ENCODE data around the gene XG. TPM values are rescaled to one million over a fixed set of nuclear protein-coding genes. Genes with fewer than 3 reads are reported as not detected.
"Not testable (repeated sequence)": the region's sequence is repeated elsewhere in the genome, so short reads cannot be mapped to it uniquely, and the experiment has no call there.

Gene XG
- total RNA-seq, 2 experiments from 2014 or later = not detected

DNA sequence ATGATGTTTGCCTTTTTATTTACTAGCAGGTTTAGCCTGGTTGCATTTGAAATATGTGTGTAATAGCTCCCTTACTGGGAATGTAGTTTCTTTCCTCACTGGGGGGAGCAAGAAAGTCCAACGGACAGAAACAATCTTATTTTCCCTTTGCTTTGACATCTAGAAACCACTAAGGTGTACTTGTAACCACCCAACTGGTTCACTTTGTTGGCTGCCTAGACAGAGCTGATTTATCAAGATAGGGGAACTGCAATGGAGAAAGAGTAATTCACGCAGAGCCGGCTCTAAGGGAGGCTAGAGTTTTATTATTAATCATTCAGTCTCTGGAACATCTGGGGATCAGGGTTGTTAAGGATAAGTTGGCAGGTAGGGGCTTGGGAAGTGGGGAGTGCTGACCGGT is 30.3 kb downstream of the XG start:
- no peak overlapping the region for H3K4me3 Mint-ChIP-seq
- H3K9me3 Mint-ChIP-seq (ENCODE audit: low read depth) = no peaks in the 10 kb centered on the region
- DNase-seq (no peak), ATAC-seq (no peak)
- H3K27ac Mint-ChIP-seq = no peak overlapping the region
- POLR2A ChIA-PET = no interaction called here
- H3K4me1 Mint-ChIP-seq = peaks cover 10% of the 10 kb centered on the region
- intact Hi-C loops (cut with DNase I, micrococcal nuclease) = no loop called here
- H3K36me3 Mint-ChIP-seq (ENCODE audit: low read depth) = no peaks in the 10 kb centered on the region
- H3K27me3 Mint-ChIP-seq = no peaks in the 10 kb centered on the region
- CTCF ChIA-PET = no interaction called here

GRCh38 chrX:2782778-2783177 is 30.9 kb downstream of the XG start:
- no peaks in the 10 kb centered on the region for H3K27me3 Mint-ChIP-seq
- H3K9me3 Mint-ChIP-seq (ENCODE audit: low read depth) = no peaks in the 10 kb centered on the region
- no peak overlapping the region for H3K27ac Mint-ChIP-seq
- ChIA-PET POLR2A (no interaction called here), CTCF (no interaction called here)
- no peak for ATAC-seq
- peaks cover 10% of the 10 kb centered on the region for H3K4me1 Mint-ChIP-seq
- no peaks in the 10 kb centered on the region for H3K36me3 Mint-ChIP-seq (ENCODE audit: low read depth)
- no peak overlapping the region for H3K4me3 Mint-ChIP-seq
- DNase-seq = no peak
- intact Hi-C loops (cut with DNase I, micrococcal nuclease) = no loop called here

DNA sequence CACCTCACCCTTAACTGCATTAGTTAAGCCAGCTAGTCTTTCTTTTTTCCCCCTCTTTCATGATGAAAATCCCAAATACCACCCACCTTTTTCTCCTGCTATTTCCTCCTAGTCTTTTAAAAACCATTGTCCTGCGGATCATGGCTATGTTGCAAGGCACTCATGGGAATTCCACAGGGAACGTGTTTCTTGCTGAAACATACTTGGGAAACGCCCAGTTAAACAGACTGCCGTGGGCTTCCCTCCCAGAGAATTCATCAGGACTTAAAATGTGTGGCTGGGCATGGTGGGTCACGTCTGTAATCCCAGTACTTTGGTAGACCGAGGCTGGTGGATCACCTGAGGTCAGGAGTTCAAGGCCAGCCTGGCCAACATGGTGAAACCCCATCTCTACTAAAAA is 32.2 kb downstream of the XG start:
- H3K27ac Mint-ChIP-seq = no peak overlapping the region
- no peaks in the 10 kb centered on the region for H3K27me3 Mint-ChIP-seq
- H3K36me3 Mint-ChIP-seq (ENCODE audit: low read depth) = no peaks in the 10 kb centered on the region
- no peak overlapping the region for H3K4me3 Mint-ChIP-seq
- intact Hi-C loops (cut with DNase I, micrococcal nuclease) = no loop called here
- ChIA-PET POLR2A (no interaction called here), CTCF (no interaction called here)
- H3K9me3 Mint-ChIP-seq (ENCODE audit: low read depth) = no peaks in the 10 kb centered on the region
- ATAC-seq = no peak
- peaks cover 10% of the 10 kb centered on the region for H3K4me1 Mint-ChIP-seq
- DNase-seq = no peak

DNA sequence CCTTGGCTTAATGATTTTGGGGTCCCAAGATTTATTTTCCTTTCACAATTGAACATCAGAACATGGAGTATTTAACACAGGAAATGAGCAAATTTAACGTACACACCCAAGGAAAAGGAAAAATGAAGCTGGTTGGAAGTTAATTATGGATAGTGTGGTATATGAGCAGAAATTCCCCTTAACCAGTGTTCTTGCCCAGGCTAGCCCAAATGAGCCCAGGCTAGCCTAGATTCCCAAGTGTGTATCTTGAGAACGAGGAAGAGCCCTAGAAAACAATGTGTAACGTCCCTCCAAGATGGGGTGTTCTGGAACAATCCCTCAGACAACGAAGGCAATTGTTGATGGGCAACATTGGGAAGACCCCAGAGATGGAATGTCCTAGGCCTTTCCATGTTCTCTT is 33.7 kb downstream of the XG start:
- CTCF ChIA-PET = interaction anchor here (0.6 kb wide), 1 partner anchor 27 kb away, joined by 3 read pairs; no protein-coding TSS in a partner anchor
- peaks cover 10% of the 10 kb centered on the region for H3K4me1 Mint-ChIP-seq
- POLR2A ChIA-PET = no interaction called here

DNA sequence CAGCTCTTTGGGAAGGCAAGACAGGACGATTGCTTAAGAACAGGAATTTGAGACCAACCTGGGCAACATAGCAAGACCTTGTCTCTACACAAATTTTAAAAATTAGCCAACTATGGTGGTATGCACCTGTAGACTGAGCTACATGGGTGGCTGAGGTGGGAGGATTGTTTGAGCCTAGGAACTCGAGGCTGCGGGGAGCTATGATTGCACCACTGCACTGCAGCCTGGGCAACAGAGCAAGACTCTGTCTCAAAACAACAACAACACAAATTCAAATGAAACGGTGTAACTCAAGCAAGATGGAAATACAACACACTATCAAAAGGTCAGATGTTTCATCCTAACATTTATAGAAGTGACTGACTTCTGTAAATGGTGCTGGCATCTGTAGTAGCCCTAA is 37.1 kb downstream of the XG start:
- H3K27ac Mint-ChIP-seq = no peak overlapping the region
- intact Hi-C loops (cut with DNase I, micrococcal nuclease) = no loop called here
- H3K36me3 Mint-ChIP-seq (ENCODE audit: low read depth) = no peaks in the 10 kb centered on the region
- ATAC-seq = no peak
- H3K27me3 Mint-ChIP-seq = no peaks in the 10 kb centered on the region
- ChIA-PET POLR2A (no interaction called here), CTCF (no interaction called here)
- no peak for DNase-seq
- no peak overlapping the region for H3K4me3 Mint-ChIP-seq
- H3K9me3 Mint-ChIP-seq (ENCODE audit: low read depth) = no peaks in the 10 kb centered on the region
- H3K4me1 Mint-ChIP-seq = no peaks in the 10 kb centered on the region

More for the DNA sequence above, 33.7 kb downstream of the XG start:
- Mint-ChIP-seq H3K36me3 (ENCODE audit: low read depth) (no peaks in the 10 kb centered on the region), H3K27me3 (no peaks in the 10 kb centered on the region), H3K4me3 (no peak overlapping the region), H3K27ac (no peak overlapping the region), H3K9me3 (ENCODE audit: low read depth) (no peaks in the 10 kb centered on the region)
- ATAC-seq = no peak
- intact Hi-C loops (cut with DNase I, micrococcal nuclease) = no loop called here
- no peak for DNase-seq

- POLR2A ChIA-PET = no interaction called here
- intact Hi-C loops (cut with DNase I, micrococcal nuclease) = no loop called here
These were observed 37.7 kb downstream of the XG start for GRCh38 chrX:2789569-2789968.

DNA sequence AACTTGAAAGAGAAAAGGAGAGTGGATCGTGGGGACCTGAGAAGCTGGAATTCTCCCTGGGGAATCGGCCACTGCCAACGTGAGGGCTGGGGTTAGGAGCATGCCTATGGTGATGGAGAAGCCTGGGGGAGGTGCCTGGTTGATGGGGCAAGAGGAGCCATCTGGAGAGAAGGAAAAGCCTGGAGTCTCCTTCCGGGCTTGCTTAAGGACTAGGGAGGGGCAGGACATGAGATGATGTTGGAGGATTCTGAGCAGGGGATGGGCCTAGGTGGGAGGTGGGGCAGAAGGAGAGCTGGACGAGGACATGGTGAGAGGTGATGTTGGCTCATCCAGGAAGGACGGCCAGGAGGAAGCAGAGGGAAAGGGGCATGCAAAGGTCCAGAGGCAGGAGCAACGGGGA is 41.9 kb downstream of the XG start:
- Mint-ChIP-seq H3K27ac (no peak overlapping the region), H3K4me1 (no peaks in the 10 kb centered on the region), H3K36me3 (ENCODE audit: low read depth) (no peaks in the 10 kb centered on the region), H3K4me3 (no peak overlapping the region), H3K27me3 (no peaks in the 10 kb centered on the region), H3K9me3 (ENCODE audit: low read depth) (no peaks in the 10 kb centered on the region)
- CTCF ChIA-PET = no interaction called here
- no peak for DNase-seq
- intact Hi-C loops (cut with DNase I, micrococcal nuclease) = no loop called here
- no peak for ATAC-seq
- POLR2A ChIA-PET = no interaction called here

More at GRCh38 chrX:2789569-2789968, 37.7 kb downstream of the XG start:
- H3K9me3 Mint-ChIP-seq (ENCODE audit: low read depth) = no peaks in the 10 kb centered on the region
- no peaks in the 10 kb centered on the region for H3K36me3 Mint-ChIP-seq (ENCODE audit: low read depth)
- no peaks in the 10 kb centered on the region for H3K27me3 Mint-ChIP-seq
- no peak for DNase-seq
- no peak overlapping the region for H3K27ac Mint-ChIP-seq
- no peak for ATAC-seq
- no peaks in the 10 kb centered on the region for H3K4me1 Mint-ChIP-seq
- H3K4me3 Mint-ChIP-seq = no peak overlapping the region
- CTCF ChIA-PET = no interaction called here

GRCh38 chrX:2794336-2794735 is 42.5 kb downstream of the XG start:
- Mint-ChIP-seq H3K36me3 (ENCODE audit: low read depth) (no peaks in the 10 kb centered on the region), H3K4me1 (no peaks in the 10 kb centered on the region), H3K27me3 (no peaks in the 10 kb centered on the region), H3K9me3 (ENCODE audit: low read depth) (no peaks in the 10 kb centered on the region), H3K4me3 (no peak overlapping the region), H3K27ac (no peak overlapping the region)
- DNase-seq = no peak
- ChIA-PET POLR2A (no interaction called here), CTCF (no interaction called here)
- intact Hi-C loops (cut with DNase I, micrococcal nuclease) = no loop called here
- no peak for ATAC-seq

DNA sequence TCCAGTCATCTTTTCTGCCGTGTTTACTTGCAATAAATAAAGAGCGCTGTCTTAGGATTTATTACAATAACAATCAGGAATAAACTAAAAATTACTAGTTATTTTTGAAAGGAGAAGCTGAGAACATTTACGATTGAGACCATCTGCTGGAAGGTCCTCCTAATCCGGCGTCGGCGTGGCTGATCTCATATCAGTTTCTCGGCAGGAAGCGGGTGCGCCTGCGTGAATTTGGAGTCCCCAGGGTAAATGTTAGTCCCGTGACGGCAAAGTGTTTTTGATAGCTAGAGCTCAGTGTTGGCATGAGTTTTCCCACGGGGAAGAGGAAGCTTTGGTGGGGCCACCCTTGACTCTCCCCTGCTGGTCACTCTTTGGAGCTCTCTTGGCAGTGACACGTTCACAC is 45.0 kb downstream of the XG start:
- H3K4me3 Mint-ChIP-seq; intact Hi-C loops (cut with DNase I, micrococcal nuclease); CTCF ChIA-PET; H3K9me3 Mint-ChIP-seq (ENCODE audit: low read depth); H3K4me1 Mint-ChIP-seq; H3K27ac Mint-ChIP-seq; POLR2A ChIA-PET; ATAC-seq; DNase-seq; H3K36me3 Mint-ChIP-seq (ENCODE audit: low read depth); H3K27me3 Mint-ChIP-seq: not testable (repeated sequence)

GRCh38 chrX:2799369-2799768 is 47.5 kb downstream of the XG start:
- Mint-ChIP-seq H3K36me3 (ENCODE audit: low read depth) (no peaks in the 10 kb centered on the region), H3K9me3 (ENCODE audit: low read depth) (no peaks in the 10 kb centered on the region), H3K27ac (no peak overlapping the region), H3K27me3 (no peaks in the 10 kb centered on the region), H3K4me3 (no peak overlapping the region), H3K4me1 (no peaks in the 10 kb centered on the region)
- CTCF ChIA-PET = no interaction called here
- POLR2A ChIA-PET = no interaction called here
- no peak for ATAC-seq
- no peak for DNase-seq
- intact Hi-C loops (cut with DNase I, micrococcal nuclease) = no loop called here

- H3K36me3 Mint-ChIP-seq (ENCODE audit: low read depth); intact Hi-C loops (cut with DNase I, micrococcal nuclease); DNase-seq; ATAC-seq; CTCF ChIA-PET; H3K4me3 Mint-ChIP-seq; H3K27me3 Mint-ChIP-seq; POLR2A ChIA-PET; H3K9me3 Mint-ChIP-seq (ENCODE audit: low read depth); H3K27ac Mint-ChIP-seq; H3K4me1 Mint-ChIP-seq: not testable (repeated sequence)
These were observed 48.1 kb downstream of the XG start for GRCh38 chrX:2799980-2800379.

- no peaks in the 10 kb centered on the region for H3K9me3 Mint-ChIP-seq (ENCODE audit: low read depth)
- CTCF ChIA-PET = no interaction called here
These were observed 49.4 kb downstream of the XG start for GRCh38 chrX:2801223-2801622.

DNA sequence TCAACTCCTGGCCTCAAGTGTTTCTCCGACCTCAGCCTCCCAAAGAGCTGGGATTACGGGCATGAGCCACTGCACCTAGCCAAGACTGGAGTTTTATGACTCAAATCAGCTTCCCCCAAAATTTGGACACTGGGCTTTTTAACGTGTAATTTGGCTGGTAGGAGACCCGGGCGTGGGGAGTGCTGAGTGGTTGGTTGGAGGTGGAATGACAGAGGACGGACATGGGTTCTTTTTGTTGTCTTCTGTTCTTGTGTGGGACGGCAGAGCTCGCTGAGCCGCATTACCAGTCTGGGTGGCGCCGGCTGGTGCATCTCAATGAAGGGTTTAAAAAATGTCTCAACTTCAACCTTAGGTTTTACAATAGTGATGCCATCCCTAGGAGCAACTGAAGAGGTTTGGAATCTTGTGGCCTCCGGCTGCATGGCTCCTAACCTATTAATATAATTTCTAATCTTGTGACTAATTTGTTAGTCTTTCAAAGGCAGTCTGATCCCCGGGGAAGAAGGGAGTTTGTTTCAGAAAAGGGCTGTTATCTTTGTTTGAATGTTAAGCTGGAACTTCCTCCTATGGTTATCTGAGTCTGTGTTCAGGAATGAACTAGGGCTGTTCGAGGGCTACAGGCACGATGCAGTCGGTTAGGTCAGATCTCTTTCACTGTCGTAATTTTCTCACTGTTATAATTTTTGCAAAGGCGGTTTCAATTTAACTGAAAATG is 50.7 kb downstream of the XG start:
- CTCF ChIA-PET; POLR2A ChIA-PET; H3K9me3 Mint-ChIP-seq (ENCODE audit: low read depth); H3K4me3 Mint-ChIP-seq; H3K27ac Mint-ChIP-seq; H3K4me1 Mint-ChIP-seq; DNase-seq; intact Hi-C loops (cut with DNase I, micrococcal nuclease); H3K27me3 Mint-ChIP-seq; H3K36me3 Mint-ChIP-seq (ENCODE audit: low read depth); ATAC-seq: not testable (repeated sequence)

More at GRCh38 chrX:2801223-2801622, 49.4 kb downstream of the XG start:
- intact Hi-C loops (cut with DNase I, micrococcal nuclease) = no loop called here
- H3K27ac Mint-ChIP-seq = no peak overlapping the region
- no peaks in the 10 kb centered on the region for H3K27me3 Mint-ChIP-seq
- no peak overlapping the region for H3K4me3 Mint-ChIP-seq
- H3K36me3 Mint-ChIP-seq (ENCODE audit: low read depth) = no peaks in the 10 kb centered on the region
- no peak for DNase-seq
- POLR2A ChIA-PET = no interaction called here
- no peaks in the 10 kb centered on the region for H3K4me1 Mint-ChIP-seq
- no peak for ATAC-seq

Measured in activated CD4-positive, alpha-beta T cell treated with anti-CD3 and anti-CD28 coated beads for 36 hours (primary cell).